Activated T-cell treated with anti-CD3 and anti-CD28 coated beads, Interleukin-2, amount 50 U/mL, for 48 hours (primary cell): ENCODE results near the gene TSPOAP1.

ENCODE experiments used
- DNase-seq, 2 experiments: peaks; one replicate each; pipeline ENCODE4 v3.0.0-alpha.2; 2020

The TSPOAP1 gene

GRCh38 chr17:58315281-58315711 lies 13.3 kb downstream of the TSPOAP1 start:
- no peak for DNase-seq

- DNase-seq: no peak
Measured at GRCh38 chr17:58314706-58315015, 13.9 kb downstream of the TSPOAP1 start.

- DNase-seq: no peak
Measured at GRCh38 chr17:58313815-58314705, 14.5 kb downstream of the TSPOAP1 start.

- DNase-seq: no peak
Measured at GRCh38 chr17:58312829-58313228, 15.8 kb downstream of the TSPOAP1 start.

- no peak for DNase-seq
Measured at GRCh38 chr17:58312021-58312630, 16.5 kb downstream of the TSPOAP1 start.

- no peak for DNase-seq
Measured at GRCh38 chr17:58311429-58311894, 17.1 kb downstream of the TSPOAP1 start.

GRCh38 chr17:58310511-58311428 lies 17.8 kb downstream of the TSPOAP1 start:
- no peak for DNase-seq

GRCh38 chr17:58309918-58310259 lies 18.7 kb downstream of the TSPOAP1 start:
- no peak for DNase-seq

GRCh38 chr17:58308985-58309917 lies 19.3 kb downstream of the TSPOAP1 start:
- DNase-seq: peak in 1 of 2 experiments; percentile 15

- DNase-seq: peak in 1 of 2 experiments; percentile 23
Measured at GRCh38 chr17:58308173-58308984, 20.2 kb downstream of the TSPOAP1 start.

GRCh38 chr17:58307468-58308172 lies 21.0 kb downstream of the TSPOAP1 start:
- DNase-seq: no peak

- no peak for DNase-seq
Measured at GRCh38 chr17:58306131-58306951, 22.3 kb downstream of the TSPOAP1 start.

GRCh38 chr17:58305626-58306025 lies 23.0 kb downstream of the TSPOAP1 start:
- no peak for DNase-seq

GRCh38 chr17:58304750-58305486 lies 23.7 kb downstream of the TSPOAP1 start:
- no peak for DNase-seq

GRCh38 chr17:58303971-58304749 lies 24.4 kb downstream of the TSPOAP1 start:
- DNase-seq: peak; percentile 72 to 78

- DNase-seq: no peak
Measured at GRCh38 chr17:58302919-58303585, 25.5 kb downstream of the TSPOAP1 start.

- no peak for DNase-seq
Measured at GRCh38 chr17:58302171-58302918, 26.2 kb downstream of the TSPOAP1 start.
